Activated effector memory CD4-positive, alpha-beta T cell treated with anti-CD3 and anti-CD28 coated beads, Interleukin-2, amount 50 U/mL, for 16 hours (primary cell): Measurements from ENCODE around the gene SLC39A3.

ENCODE experiments used
- DNase-seq: peaks from one replicate; pipeline ENCODE4 v3.0.0-alpha.2; 2020

SLC39A3 gene

GRCh38 chr19:2701361-2702169 is 38.3 kb downstream of the SLC39A3 start:
- no peak for DNase-seq

GRCh38 chr19:2700660-2701360 is 39.0 kb downstream of the SLC39A3 start:
- no peak for DNase-seq

- DNase-seq = no peak
Measured at GRCh38 chr19:2699413-2700140, 40.2 kb downstream of the SLC39A3 start.

- DNase-seq = no peak
Measured at GRCh38 chr19:2694196-2694595, 45.6 kb downstream of the SLC39A3 start.

GRCh38 chr19:2693492-2694160 is 46.2 kb downstream of the SLC39A3 start:
- DNase-seq = no peak

- no peak for DNase-seq
Measured at GRCh38 chr19:2691951-2692350, 47.9 kb downstream of the SLC39A3 start.

- DNase-seq = no peak
Measured at GRCh38 chr19:2690856-2691255, 49.0 kb downstream of the SLC39A3 start.

GRCh38 chr19:2686360-2686759 is 53.5 kb downstream of the SLC39A3 start:
- no peak for DNase-seq

- no peak for DNase-seq
Measured at GRCh38 chr19:2685204-2685704, 54.6 kb downstream of the SLC39A3 start.

GRCh38 chr19:2683430-2684003 is 56.3 kb downstream of the SLC39A3 start:
- DNase-seq = no peak
